Inflammatory macrophage treated with lipopolysaccharide for 4 hours (primary cell): ENCODE data around the gene KLHDC10.
A peak's percentile ranks its signal among the peaks of the same experiment; 100 is the strongest.
"Not testable (repeated sequence)": the region's sequence is repeated elsewhere in the genome, so short reads cannot be mapped to it uniquely, and the experiment has no call there.

ENCODE experiments used
- DNase-seq: peaks from one replicate; pipeline ENCODE4 v3.0.0-alpha.2; 2020

Gene KLHDC10

DNA sequence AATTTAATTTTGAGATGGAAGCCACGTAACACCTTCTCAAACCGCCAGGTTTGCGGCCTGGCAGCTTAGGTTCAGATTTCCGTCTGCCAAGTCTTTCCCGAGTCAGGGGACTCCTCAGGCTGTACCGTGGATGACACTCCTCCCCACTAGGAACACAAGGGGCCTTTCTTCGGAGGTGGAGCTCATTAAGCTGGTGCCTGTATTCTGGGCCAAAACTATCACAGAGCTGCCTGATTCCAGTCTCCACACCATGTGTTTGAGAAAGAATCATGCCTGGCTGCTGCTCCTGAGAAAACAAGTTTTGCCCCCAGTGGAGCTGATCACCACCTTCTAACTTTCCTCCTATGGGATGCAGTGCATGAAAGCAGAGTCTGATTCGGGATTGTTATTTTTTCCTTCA is 90.1 kb downstream of the KLHDC10 start:
- no peak for DNase-seq

GRCh38 chr7:130162196-130162595 is 91.9 kb downstream of the KLHDC10 start:
- no peak for DNase-seq

- DNase-seq, result no peak
Measured at GRCh38 chr7:130174237-130174959, 104.1 kb downstream of the KLHDC10 start.

- no peak for DNase-seq
Measured at GRCh38 chr7:130178251-130178650, 107.9 kb downstream of the KLHDC10 start.

- no peak for DNase-seq
Measured at GRCh38 chr7:130179631-130180030, 109.3 kb downstream of the KLHDC10 start.

- DNase-seq, result peak; percentile 88
Measured at GRCh38 chr7:130180571-130181262, 110.4 kb downstream of the KLHDC10 start.

GRCh38 chr7:130181263-130181605 is 110.9 kb downstream of the KLHDC10 start:
- DNase-seq, result no peak

DNA sequence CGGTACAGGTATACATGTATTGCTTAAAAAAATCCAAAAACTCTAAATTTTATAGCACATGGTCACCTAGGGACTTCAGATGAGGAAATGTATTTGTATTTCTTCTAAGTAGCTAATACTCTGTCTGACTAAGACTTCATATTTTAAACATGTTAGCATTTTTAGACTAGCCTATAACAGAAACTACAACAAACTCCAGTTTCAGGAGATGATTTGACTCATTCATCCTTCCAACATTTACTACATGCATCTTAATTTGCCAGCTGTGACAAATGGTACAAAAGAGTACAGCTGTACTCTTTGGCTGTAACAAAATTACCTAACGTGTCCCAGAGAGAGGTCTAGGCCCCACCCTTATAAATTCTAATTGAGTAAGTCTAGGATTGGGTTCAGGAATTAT is 112.7 kb downstream of the KLHDC10 start:
- no peak for DNase-seq

DNA sequence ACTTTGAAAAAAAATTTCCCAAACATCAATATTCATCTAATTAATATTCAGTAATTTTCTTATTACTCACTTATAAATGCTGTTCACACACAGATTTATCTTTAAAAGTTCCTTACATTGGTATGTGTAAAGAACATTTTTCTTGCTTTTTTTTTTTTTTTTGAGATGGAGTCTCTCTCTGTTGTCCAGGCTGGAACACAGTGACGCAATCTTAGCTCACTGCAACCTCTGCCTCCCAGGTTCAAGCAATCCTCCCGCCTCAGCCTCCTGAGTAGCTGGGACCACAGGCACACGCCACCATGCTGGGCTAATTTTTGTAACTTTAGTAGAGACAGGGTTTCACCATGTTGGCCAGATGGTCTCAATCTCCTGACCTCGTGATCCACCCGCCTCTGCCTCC is 114.0 kb downstream of the KLHDC10 start:
- DNase-seq, result not testable (repeated sequence)
